HS-5 (cell line): ENCODE data around the gene RAET1G.
"Not testable (repeated sequence)": the region's sequence is repeated elsewhere in the genome, so short reads cannot be mapped to it uniquely, and the experiment has no call there.

ENCODE experiments used
- DNase-seq: peaks from one replicate; pipeline ENCODE4 v3.0.0-alpha.2; 2012; ENCODE audit warnings: low read depth

RAET1G gene

DNA sequence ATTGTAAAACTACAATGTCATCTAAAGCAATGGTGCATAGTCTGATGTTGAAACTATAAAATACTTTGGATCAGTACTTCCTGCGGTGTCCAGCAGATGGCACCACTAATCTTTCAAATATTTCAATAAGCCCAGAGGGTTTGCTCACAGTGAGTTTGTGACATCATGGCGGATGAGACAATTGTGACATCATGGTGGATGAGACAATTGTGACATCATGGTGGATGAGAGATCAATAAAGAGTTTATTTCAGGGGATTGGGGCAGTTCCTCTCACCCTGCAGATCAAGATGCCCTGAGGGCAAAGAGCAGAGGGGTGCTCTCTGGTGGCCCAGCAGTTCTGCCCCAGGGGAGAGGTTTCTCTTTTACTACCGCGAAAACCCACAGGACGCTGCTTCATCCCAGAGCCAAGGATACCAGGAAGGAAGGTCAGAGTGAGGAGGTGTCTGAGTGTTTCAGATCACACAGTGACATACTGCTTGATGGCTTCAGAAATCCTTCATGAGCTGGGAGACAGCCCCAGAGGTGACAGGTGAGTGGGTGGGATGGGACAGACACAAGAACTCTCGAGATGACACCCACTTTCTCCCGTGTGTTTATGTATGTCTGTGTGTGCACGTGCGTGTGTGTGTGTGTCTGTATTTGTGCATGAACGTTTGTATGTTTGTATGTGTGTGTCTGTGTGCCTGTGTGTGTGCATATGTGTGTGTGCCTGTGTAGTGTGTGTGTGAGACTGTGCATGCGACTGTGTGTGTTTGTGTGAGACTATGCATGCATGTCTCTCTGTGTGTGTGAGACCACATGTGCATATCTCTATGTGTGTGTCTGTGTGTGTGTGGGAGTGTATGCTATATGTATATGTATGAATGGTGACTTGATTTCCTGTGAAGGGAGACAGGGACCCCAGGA lies 11.6 kb upstream of the RAET1G start:
- DNase-seq = peak; percentile 68

- DNase-seq = no peak
These were observed 10.5 kb upstream of the RAET1G start for GRCh38 chr6:149933461-149933860.

- no peak for DNase-seq
These were observed 10.1 kb upstream of the RAET1G start for GRCh38 chr6:149933036-149933435.

DNA sequence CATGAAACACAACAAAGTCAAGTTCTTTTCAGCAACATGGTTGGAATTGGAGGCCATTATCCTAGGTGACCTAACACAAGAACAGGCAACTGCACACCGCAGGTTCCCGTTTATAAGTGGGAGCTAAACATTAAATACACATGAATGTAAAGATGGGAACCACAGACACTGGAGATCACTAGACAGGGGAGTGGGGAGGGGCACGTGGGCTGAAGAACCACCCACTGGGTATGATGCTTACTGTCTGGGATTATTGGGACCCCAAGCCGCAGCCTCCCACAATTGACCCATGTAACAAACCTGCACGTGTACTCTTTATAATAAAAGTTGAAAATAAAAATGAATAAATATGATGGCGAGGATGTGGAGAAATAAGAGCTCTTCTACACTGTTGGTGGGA lies 8.6 kb upstream of the RAET1G start:
- DNase-seq = no peak

DNA sequence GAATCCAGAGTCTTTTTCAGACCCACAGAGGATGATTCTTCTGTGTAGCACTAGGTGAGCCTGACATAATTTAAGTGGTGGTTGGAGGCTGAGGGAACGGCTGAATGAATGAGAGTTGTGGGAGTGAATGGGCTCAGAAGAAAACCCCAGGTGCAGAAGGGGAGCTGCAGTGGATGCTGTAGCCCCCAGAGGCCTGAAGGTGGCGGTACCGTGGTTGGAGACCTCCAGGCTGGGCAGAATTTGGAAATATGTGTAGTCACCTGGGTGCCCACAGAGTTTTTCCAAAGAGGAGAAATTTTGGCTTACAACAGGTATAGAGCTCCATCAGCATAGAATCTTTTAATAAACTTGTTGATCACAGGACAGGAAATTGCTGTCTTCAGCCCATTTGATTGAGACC lies 6.5 kb upstream of the RAET1G start:
- DNase-seq = no peak

- not testable (repeated sequence) for DNase-seq
These were observed 4.1 kb upstream of the RAET1G start for GRCh38 chr6:149927025-149927424.

DNA sequence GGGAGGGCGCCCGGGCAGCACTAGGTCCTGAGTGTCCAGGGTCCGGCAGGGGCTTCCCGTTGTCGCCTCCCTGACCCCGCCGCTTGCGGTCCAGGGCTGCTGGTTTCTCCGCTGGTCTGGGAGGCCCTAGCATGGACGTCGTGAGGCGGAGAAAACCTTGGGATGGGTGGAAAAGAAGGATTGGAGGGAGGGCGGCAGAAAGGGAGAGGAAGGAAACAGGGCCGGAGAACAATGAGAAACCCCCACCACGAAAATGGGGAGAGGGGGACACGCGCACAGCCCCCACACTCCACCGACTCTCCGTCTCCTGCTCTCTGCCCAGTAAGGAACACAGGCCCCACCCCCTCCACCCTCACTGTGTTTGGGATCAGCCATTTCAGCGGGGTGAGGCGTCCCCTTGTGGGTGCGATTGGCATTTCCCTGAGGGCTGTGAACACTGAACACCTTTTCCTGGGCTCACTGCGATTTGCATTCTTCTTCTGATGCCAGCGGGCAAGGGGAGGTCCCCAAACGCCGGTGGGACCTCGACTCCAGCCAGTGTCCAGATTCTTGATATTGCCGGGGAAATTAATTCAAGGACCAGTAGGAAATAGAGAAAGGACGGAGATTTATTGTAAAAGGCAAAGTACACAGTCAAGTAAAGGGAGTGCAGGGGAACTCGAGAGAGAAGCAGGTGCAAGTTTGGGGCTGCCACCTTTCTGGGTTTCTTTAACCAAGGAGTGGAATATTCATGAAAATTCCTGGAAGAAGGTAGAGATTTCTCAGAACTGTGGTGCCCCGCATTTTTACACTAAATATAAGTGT lies 3.3 kb upstream of the RAET1G start:
- DNase-seq = peak; percentile 53

- DNase-seq = no peak
These were observed 2.5 kb upstream of the RAET1G start for GRCh38 chr6:149925253-149925973.

GRCh38 chr6:149924933-149925252 lies 2.0 kb upstream of the RAET1G start:
- DNase-seq = no peak

DNA sequence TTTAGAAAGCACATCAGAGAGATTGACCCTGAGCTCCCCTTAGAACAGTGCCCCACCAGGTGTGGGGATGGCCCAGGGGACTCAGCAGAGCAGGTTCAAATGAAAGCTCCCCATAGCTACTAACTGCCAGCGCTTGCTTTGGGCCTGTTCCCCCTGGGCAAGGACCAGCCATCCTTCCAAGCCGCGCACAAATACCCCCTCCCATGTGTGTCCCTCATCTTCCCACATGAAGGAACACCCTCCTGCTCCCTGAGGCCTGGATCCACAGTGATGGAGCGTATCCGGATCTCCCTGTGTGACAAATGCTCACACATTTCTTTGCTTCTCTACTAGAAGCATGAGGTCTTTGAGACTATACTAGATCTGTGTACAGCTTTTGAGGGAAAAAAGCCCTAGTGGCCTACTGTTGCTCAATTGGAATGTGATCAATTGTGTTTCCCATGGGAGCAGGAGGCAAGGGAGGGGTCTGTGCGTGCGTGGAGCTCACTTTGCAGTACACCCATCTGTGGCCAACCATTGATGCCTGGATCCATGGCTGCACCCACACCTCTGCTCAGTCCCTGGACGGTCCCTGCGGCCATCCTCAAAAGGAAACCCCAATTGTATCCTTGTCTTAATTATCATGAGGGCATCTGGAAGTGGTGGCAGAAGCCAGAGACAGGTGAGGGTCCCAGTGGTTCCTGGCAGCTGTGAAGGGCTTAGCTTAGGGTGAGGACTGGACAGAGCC lies 1.4 kb upstream of the RAET1G start:
- no peak for DNase-seq

- no peak for DNase-seq
These were observed 536 bp upstream of the RAET1G start for GRCh38 chr6:149923327-149923986.

DNA sequence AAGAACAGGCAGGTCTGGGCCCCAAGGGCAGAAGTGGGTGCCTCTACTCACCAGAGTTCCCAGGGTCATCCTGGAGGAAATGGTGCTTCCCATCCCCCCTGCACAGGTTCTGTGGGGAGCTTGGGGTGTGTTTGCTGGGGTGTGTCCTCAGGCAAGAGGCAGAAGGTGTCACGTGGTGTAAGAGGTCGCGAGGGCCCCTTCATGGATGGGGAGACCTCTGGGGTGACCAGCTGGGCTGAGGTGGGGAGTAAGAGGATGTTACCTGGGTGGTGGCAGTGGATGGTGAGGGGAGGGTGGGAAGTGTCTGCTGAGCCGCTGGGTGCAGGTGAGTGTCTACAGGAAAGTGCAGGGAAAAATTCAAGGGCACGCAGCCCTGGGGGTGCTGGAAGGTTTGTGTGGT lies 830 bp downstream of the RAET1G start:
- not testable (repeated sequence) for DNase-seq

DNA sequence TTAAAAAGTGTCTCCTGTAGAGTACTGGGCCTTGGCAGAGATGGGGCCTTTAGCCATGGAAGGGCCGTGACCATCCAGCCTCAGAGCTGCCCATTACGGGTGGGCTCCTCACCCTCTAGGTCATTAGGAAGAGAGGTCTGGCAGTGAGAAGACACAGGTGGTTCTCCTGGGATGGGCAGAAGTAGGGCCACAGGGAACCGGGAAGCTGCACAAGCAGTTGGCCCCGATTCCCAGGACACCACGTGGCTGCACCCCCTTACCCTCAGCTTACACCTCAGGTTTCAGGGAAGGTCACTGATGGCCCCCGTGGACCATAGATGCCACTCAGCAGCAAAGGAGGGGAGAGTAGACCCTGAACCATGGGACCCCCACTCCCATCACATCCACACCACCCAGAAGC lies 1.6 kb downstream of the RAET1G start:
- no peak for DNase-seq

GRCh38 chr6:149919834-149920225 lies 3.1 kb downstream of the RAET1G start:
- DNase-seq = no peak

DNA sequence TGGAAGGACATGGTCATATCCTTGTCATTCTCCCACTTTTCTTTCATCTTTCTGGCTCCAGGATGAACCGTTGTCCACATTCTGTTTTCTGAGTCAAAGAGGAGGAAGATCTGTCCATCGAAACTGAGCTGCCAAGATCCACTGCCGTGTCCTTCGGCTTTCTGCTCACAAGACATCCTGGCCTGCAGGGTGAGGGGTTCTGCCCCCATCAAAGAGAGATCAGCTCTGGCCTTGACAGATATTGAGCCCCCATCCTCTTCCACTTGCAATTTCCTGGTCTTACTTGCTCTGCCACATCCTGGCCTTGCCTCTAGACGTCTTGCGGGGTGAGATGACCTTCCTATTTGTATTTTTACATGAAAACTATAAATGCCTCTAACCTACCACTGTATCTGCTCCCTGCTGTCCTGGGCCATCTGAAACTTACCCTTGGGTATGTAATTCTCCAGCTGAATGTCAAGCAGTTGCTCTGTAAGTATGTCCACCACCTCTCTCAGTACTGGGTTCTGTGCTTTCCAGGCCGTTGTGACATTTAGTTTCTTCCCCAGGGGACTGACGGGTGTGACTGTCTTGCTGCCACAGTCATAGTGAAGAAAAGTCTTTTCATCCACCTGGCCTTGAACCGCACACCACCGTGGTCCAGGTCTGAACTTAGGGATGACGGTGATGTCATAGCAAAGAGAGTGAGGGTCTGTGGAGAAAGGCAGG lies 3.6 kb downstream of the RAET1G start:
- not testable (repeated sequence) for DNase-seq

DNA sequence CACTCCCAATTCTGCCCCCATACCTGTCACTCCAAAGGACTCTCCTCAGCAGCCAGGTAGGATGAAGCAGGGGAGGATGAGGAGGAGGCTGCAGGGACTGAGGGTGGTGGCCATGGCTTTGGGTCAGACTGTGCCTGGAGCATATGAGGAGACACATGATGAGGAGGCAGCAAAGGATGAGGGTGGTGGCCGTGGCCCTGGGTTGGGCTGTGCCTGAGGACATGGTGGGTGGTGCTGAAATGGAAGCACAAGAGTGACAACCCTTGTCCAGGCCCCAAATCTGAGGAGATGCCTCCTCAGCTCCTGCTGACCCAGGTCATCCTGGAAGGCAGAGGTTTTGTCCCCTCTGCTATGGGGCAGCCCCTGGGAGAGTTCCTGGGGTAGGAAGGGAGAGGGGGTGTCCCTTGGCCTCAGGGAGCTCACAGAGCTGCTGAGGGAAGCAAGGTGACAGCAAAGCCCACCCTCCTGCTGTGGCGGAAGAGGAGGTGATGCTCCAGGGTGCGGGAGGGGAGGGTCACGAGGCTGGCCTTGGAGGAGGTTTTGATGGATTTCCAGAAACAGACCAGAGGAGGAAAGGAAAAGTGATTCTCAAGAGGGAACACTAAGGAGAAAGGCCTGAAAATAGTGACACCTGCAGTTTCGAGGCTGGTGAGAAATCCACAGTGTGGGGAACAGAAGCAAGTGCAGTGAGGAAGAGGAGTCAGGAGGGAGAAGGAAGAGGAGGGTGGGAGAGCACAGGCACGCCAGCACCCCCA lies 4.6 kb downstream of the RAET1G start:
- no peak for DNase-seq

- no peak for DNase-seq
These were observed 5.2 kb downstream of the RAET1G start for GRCh38 chr6:149917679-149918078.

DNA sequence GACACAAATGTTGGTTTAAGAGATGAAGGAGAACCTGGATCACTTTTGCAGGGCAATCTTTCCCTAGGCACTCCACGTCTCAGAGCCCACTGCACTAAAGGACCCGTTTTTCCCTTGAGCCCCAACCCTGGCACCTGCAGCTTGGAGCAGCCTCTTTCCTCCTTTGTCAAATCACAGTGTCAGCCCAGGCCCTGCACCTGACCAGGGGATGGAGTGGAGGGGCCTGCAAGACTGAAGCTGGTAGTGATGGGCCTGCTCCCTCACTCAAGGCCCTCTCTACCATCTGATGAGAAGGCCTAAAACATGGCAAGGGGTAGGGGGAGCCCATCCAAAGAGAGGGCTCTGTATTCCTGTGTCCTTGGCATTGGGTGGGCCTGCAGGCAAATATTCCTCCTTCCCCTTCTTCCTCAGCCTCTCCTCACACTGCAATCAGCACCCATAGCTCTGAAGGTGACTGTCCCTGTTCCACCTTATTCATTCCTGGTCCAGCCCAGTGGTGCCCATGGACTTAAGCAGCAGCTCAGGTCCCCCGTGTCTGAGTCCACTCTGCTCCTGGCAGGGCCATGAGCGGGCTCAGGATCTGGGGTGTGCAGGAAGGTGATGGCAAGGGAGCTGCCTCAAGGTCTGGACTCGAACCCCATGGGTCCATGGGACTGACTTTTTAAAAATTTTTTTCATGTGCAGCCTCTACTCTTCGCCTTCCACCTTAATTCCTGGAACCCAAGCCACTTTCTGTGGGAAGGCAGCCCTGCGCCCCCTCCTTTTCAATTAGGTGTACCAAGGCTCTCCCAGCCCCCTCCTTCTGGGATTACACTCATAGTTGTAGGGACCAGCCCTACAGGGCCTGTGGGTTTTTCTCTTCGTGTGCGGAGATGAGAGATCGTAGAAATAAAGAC lies 6.7 kb downstream of the RAET1G start:
- DNase-seq = no peak
